Cardiac muscle cell (in vitro differentiated cells and primary cell): ENCODE results near the gene NT5E. TPM values are rescaled to one million over a fixed set of nuclear protein-coding genes. Genes with fewer than 3 reads are reported as not detected.

Experiments
- DNase-seq, 2 donors: peaks; one replicate each; pipeline versions ENCODE4 v3.0.0 to v3.0.0-alpha.2; 2010 to 2017; ENCODE audit warnings: low read depth in 1 of 2, low spot score in 1 of 2
- H3K27ac ChIP-seq: fragments of 200-600 bp; sonication (generic); 2 replicates; pipeline ENCODE4 v1.5.1; 2016
- H3K27me3 ChIP-seq: fragments of 200-600 bp; sonication (generic); 2 replicates; pipeline ENCODE4 v1.6.0; 2016; ENCODE audit warnings: control low read depth
- H3K36me3 ChIP-seq: fragments of 200-600 bp; sonication (generic); 2 replicates; pipeline ENCODE4 v1.5.1; 2016; ENCODE audit warnings: control low read depth
- H3K4me1 ChIP-seq: fragments of 200-600 bp; sonication (generic); 2 replicates; pipeline ENCODE4 v1.8.1; 2017; ENCODE audit warnings: low read depth, mild to moderate bottlenecking, mixed run types
- H3K4me3 ChIP-seq: fragments of 200-600 bp; sonication (generic); 2 replicates; pipeline ENCODE4 v1.5.1; 2016; ENCODE audit warnings: mild to moderate bottlenecking
- H3K9me3 ChIP-seq: fragments of 200-600 bp; sonication (generic); 2 replicates; pipeline ENCODE4 v1.5.1; 2017; ENCODE audit warnings: low read depth, mild to moderate bottlenecking, control low read depth
- polyA plus RNA-seq: library from polyadenylated mRNA; unstranded; fragments of >200 nt; fragmentation: Nextera tagmentation; extraction: Ambion mirVana; gene quantifications from 2 replicates; pipeline ENCODE4 v1.2.1, GENCODE V29; 2016
- total RNA-seq: library from RNA; depleted of rRNA; stranded (reverse); fragments of >200 nt; gene quantifications from 2 replicates; pipeline ENCODE4 v1.2.3, GENCODE V29; 2016
- TF ChIP-seq, protein P1 (sequence below): IDR thresholded peaks from 2 replicates; pipeline ENCODE4 v1.5.1; 2012; ENCODE audit warnings: low read depth, mild to moderate bottlenecking, low read length

The NT5E gene
- total and polyA plus RNA-seq, 2 experiments from 2014 or later = 0.70 to 0.80 TPM

DNA sequence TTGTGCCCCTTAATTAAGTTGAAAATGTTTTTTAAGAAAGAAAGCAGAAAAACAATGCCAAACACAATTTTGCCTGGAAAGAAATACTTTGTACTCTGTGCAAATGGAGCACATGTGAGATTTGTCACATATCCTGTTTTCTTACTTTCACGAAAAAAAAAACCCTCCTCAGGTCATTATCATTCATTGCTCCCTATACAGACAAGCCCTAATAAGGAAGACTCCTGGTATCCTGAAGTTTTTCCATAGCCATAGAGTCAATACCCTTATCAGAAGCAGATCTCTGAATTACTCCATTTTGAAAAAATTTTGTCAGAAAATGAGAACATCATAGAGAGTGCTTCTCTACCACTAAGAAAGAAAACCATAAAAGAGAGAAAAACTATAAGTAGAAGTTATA, 14.0 kb upstream of the NT5E start:
- no peak overlapping the region for H3K4me3 ChIP-seq
- no peak for DNase-seq
- H3K27me3 ChIP-seq = no peaks in the 10 kb centered on the region
- no peaks in the 10 kb centered on the region for H3K9me3 ChIP-seq
- no peak overlapping the region for H3K27ac ChIP-seq
- TF ChIP-seq, protein P1, sequence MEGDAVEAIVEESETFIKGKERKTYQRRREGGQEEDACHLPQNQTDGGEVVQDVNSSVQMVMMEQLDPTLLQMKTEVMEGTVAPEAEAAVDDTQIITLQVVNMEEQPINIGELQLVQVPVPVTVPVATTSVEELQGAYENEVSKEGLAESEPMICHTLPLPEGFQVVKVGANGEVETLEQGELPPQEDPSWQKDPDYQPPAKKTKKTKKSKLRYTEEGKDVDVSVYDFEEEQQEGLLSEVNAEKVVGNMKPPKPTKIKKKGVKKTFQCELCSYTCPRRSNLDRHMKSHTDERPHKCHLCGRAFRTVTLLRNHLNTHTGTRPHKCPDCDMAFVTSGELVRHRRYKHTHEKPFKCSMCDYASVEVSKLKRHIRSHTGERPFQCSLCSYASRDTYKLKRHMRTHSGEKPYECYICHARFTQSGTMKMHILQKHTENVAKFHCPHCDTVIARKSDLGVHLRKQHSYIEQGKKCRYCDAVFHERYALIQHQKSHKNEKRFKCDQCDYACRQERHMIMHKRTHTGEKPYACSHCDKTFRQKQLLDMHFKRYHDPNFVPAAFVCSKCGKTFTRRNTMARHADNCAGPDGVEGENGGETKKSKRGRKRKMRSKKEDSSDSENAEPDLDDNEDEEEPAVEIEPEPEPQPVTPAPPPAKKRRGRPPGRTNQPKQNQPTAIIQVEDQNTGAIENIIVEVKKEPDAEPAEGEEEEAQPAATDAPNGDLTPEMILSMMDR = no peak
- H3K36me3 ChIP-seq = no peaks in the 10 kb centered on the region
- no peaks in the 10 kb centered on the region for H3K4me1 ChIP-seq

DNA sequence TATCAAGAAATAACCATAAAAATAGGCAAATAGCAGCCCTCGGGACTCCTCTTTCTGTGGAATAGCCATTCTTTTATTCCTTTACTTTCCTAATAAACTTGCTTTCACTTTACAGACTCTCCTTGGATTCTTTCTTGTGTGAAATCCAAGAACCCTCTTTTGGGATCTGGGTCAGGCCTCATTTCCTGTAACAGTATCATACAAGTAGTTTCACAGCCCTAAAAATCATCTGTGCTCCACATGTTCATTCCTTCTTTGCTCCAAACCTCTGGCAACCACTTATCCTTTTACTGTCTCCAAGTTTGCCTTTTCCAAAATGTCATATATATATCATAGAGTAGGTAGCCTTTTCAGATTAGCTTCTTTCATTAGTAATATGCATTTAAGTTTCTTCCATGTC, 13.5 kb upstream of the NT5E start:
- no peak overlapping the region for H3K4me3 ChIP-seq
- H3K27ac ChIP-seq = no peak overlapping the region
- peak in 1 of 2 donors; percentile 61 for DNase-seq
- TF ChIP-seq, protein P1 = no peak
- no peaks in the 10 kb centered on the region for H3K27me3 ChIP-seq
- no peaks in the 10 kb centered on the region for H3K4me1 ChIP-seq
- no peaks in the 10 kb centered on the region for H3K9me3 ChIP-seq
- no peaks in the 10 kb centered on the region for H3K36me3 ChIP-seq

DNA sequence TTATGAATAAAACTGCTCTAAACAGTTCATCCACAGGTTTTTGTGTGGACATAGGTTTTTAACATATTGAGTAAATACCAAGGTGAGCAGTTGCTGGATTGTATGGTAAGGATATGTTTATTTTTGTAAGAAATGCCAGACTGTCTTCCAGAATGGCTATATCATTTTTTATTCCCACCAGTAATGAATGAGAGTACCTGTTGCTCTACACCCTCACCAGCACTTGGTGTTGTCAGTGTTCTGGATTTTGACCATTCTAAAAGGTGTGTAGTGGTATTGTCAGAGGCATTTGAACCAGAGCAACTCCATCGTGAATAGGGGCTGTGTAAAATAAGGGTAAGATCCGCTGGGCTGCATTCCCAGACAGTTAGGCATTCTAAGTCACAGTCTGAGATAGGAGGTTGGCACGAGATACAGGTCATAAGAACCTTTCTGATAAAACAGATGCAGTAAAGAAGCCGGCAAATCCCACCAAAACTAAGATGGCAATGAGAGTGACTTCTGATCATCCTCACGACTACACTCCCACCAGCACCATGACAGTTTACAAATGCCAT, 12.9 kb upstream of the NT5E start:
- no peak overlapping the region for H3K27ac ChIP-seq

DNA sequence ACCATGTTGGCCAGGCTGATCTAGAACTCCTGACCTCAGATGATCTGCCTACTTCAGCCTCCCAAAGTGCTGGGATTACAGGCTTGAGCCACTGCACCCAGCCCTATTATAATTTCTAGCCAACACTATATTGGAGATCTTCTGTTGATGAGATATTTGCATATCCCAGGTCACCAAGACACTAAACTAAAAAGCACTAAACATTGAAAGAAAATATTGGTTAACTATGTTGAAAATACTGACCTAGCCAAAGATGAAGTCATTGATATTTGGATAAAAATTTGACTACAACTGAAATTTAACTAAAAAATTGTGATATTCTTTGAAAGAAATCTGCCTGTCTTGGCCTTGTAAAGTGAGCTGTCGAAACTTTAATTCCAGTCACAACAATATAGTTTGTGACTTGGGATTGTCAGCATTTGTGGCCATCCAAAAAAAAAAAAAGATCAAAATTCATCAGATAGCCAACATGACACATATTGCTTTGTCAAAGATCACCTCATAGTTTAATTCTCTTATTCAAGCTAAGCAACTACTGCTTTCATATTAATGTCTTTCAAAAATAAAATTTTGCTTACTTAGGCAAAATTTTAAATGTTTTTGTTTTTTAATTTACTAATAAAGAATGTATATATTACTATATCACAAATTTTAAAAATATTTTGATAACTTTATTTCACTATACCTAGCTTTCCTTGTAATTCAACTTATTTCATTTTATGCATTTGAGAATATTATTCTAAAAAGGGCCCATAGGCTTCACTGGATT, 6.3 kb upstream of the NT5E start:
- H3K9me3 ChIP-seq = no peaks in the 10 kb centered on the region
- TF ChIP-seq, protein P1 = no peak
- H3K36me3 ChIP-seq = no peaks in the 10 kb centered on the region
- no peak overlapping the region for H3K4me3 ChIP-seq
- peaks cover 35% of the 10 kb centered on the region for H3K27me3 ChIP-seq
- H3K27ac ChIP-seq = no peak overlapping the region
- DNase-seq = no peak
- H3K4me1 ChIP-seq = no peaks in the 10 kb centered on the region

More for the DNA sequence above, 12.9 kb upstream of the NT5E start:
- H3K4me1 ChIP-seq = no peaks in the 10 kb centered on the region
- H3K9me3 ChIP-seq = no peaks in the 10 kb centered on the region
- no peaks in the 10 kb centered on the region for H3K36me3 ChIP-seq
- DNase-seq = no peak
- H3K27me3 ChIP-seq = no peaks in the 10 kb centered on the region
- no peak overlapping the region for H3K4me3 ChIP-seq
- TF ChIP-seq, protein P1 = no peak

DNA sequence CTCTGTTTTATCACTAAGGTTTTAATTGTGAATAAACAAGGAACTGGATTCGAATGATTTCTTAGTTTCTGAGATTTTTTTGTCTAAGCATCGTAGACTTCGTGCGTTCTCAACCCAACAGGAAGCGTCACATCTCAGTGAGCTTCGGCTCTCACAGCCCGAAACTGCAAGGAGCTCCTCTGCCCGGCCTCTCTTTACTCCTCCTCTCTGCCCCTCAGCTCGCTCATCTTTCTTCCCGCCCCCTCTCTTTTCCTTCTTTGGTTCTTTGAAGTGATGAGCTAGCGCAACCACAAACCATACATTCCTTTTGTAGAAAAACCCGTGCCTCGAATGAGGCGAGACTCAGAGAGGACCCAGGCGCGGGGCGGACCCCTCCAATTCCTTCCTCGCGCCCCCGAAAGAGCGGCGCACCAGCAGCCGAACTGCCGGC, 480 bp upstream of the NT5E start:
- Histone ChIP-seq H3K36me3 (no peaks in the 10 kb centered on the region), H3K4me1 (no peaks in the 10 kb centered on the region), H3K27ac (no peak overlapping the region), H3K4me3 (peak overlapping the region; percentile 44), H3K27me3 (peaks cover 94% of the 10 kb centered on the region), H3K9me3 (no peaks in the 10 kb centered on the region)
- DNase-seq = peak; percentile 13 to 76
- TF ChIP-seq, protein P1 = no peak
